ENCODE data around the gene GDA. TPM values are rescaled to one million over a fixed set of nuclear protein-coding genes. Genes with fewer than 3 reads are reported as not detected.

Gene GDA
- total RNA-seq, 1 donor from 2014 or later = not detected

- no peak for DNase-seq (ENCODE audit: low spot score)
- intact Hi-C loops (cut with DNase I) = no loop called here
Observed at GRCh38 chr9:72199238-72199637, 50.0 kb downstream of the GDA start.

- intact Hi-C loops (cut with DNase I) = no loop called here
- no peak for DNase-seq (ENCODE audit: low spot score)
Observed at GRCh38 chr9:72200452-72200851, 51.2 kb downstream of the GDA start.

- intact Hi-C loops (cut with DNase I) = no loop called here
Observed at GRCh38 chr9:72202009-72202408, 52.8 kb downstream of the GDA start.

GRCh38 chr9:72203205-72203803, 54.1 kb downstream of the GDA start:
- intact Hi-C loops (cut with DNase I) = no loop called here
- DNase-seq (ENCODE audit: low spot score) = no peak

More at GRCh38 chr9:72202009-72202408, 52.8 kb downstream of the GDA start:
- no peak for DNase-seq (ENCODE audit: low spot score)

GRCh38 chr9:72204062-72204461, 54.8 kb downstream of the GDA start:
- intact Hi-C loops (cut with DNase I) = no loop called here
- DNase-seq (ENCODE audit: low spot score) = no peak

- DNase-seq (ENCODE audit: low spot score) = no peak
- intact Hi-C loops (cut with DNase I) = no loop called here
Observed at GRCh38 chr9:72205513-72205912, 56.3 kb downstream of the GDA start.

GRCh38 chr9:72207278-72207677, 58.0 kb downstream of the GDA start:
- no peak for DNase-seq (ENCODE audit: low spot score)
- intact Hi-C loops (cut with DNase I) = no loop called here

GRCh38 chr9:72210522-72210921, 61.3 kb downstream of the GDA start:
- intact Hi-C loops (cut with DNase I) = no loop called here
- DNase-seq (ENCODE audit: low spot score) = no peak

- DNase-seq (ENCODE audit: low spot score) = no peak
- intact Hi-C loops (cut with DNase I) = no loop called here
Observed at GRCh38 chr9:72211047-72211446, 61.8 kb downstream of the GDA start.

- DNase-seq (ENCODE audit: low spot score) = no peak
- intact Hi-C loops (cut with DNase I) = no loop called here
Observed at GRCh38 chr9:72213906-72214305, 64.7 kb downstream of the GDA start.

GRCh38 chr9:72217306-72217842, 68.1 kb downstream of the GDA start:
- no peak for DNase-seq (ENCODE audit: low spot score)
- intact Hi-C loops (cut with DNase I) = no loop called here

- intact Hi-C loops (cut with DNase I) = no loop called here
- DNase-seq (ENCODE audit: low spot score) = no peak
Observed at GRCh38 chr9:72220589-72220988, 71.3 kb downstream of the GDA start.

GRCh38 chr9:72226146-72226812, 77.0 kb downstream of the GDA start:
- no peak for DNase-seq (ENCODE audit: low spot score)
- intact Hi-C loops (cut with DNase I) = no loop called here

GRCh38 chr9:72228282-72228681, 79.0 kb downstream of the GDA start:
- no peak for DNase-seq (ENCODE audit: low spot score)
- intact Hi-C loops (cut with DNase I) = no loop called here

- intact Hi-C loops (cut with DNase I) = no loop called here
- no peak for DNase-seq (ENCODE audit: low spot score)
Observed at GRCh38 chr9:72232778-72233177, 83.5 kb downstream of the GDA start.

- intact Hi-C loops (cut with DNase I) = no loop called here
- DNase-seq (ENCODE audit: low spot score) = no peak
Observed at GRCh38 chr9:72247549-72247948, 98.3 kb downstream of the GDA start.

GRCh38 chr9:72251589-72251988, 102.3 kb downstream of the GDA start:
- intact Hi-C loops (cut with DNase I) = no loop called here
- DNase-seq (ENCODE audit: low spot score) = no peak

- intact Hi-C loops (cut with DNase I) = no loop called here
- no peak for DNase-seq (ENCODE audit: low spot score)
Observed at GRCh38 chr9:72254901-72255545, 105.8 kb downstream of the GDA start.

GRCh38 chr9:72255569-72255968, 106.3 kb downstream of the GDA start:
- intact Hi-C loops (cut with DNase I) = no loop called here
- DNase-seq (ENCODE audit: low spot score) = no peak

GRCh38 chr9:72256931-72257330, 107.7 kb downstream of the GDA start:
- intact Hi-C loops (cut with DNase I) = no loop called here
- no peak for DNase-seq (ENCODE audit: low spot score)

GRCh38 chr9:72257814-72258213, 108.6 kb downstream of the GDA start:
- intact Hi-C loops (cut with DNase I) = no loop called here
- DNase-seq (ENCODE audit: low spot score) = no peak

All from cardiac septum (tissue), 1 donor.